WTC11 (cell line): ENCODE measurements around the gene EML4. TPM values are rescaled to one million over a fixed set of nuclear protein-coding genes. Genes with fewer than 3 reads are reported as not detected.

Source experiments
- ATAC-seq: fragments of 200-7000 bp; cut with Tn5 transposase; 2 replicates; pipeline ENCODE4 v1.10.0; 2021; ENCODE audit warnings: mild to moderate bottlenecking, moderate library complexity
- CTCF ChIA-PET: fragments of 300-600 bp; sonication (Branson Sonifier 250); formaldehyde crosslinking; loops from one replicate; lab custom pipeline; 2021; ENCODE audit warnings: antibody characterized with exemption; lab: Charles Lee
- POLR2A ChIA-PET: fragments of 350-600 bp; sonication (Branson Sonifier 250); formaldehyde crosslinking; loops from one replicate; lab custom pipeline; 2021; ENCODE audit warnings: antibody characterized with exemption; lab: Charles Lee
- DNase-seq: peaks from one replicate; pipeline ENCODE4 v3.0.0; 2021; ENCODE audit warnings: low spot score
- H3K27ac Mint-ChIP-seq: 2 replicates; pipeline ENCODE4 v1.8.0; 2021; ENCODE audit warnings: mixed read lengths
- H3K27me3 Mint-ChIP-seq: 2 replicates; pipeline ENCODE4 v1.8.0; 2021; ENCODE audit warnings: low read depth, mild to moderate bottlenecking, moderate library complexity, mixed read lengths
- H3K36me3 Mint-ChIP-seq: 2 replicates; pipeline ENCODE4 v1.8.0; 2021; ENCODE audit warnings: mixed read lengths
- H3K4me1 Mint-ChIP-seq: 2 replicates; pipeline ENCODE4 v1.8.0; 2022; ENCODE audit warnings: mixed read lengths
- H3K4me3 Mint-ChIP-seq: 2 replicates; pipeline ENCODE4 v1.8.0; 2021; ENCODE audit warnings: mild to moderate bottlenecking, moderate library complexity, mixed read lengths
- H3K9me3 Mint-ChIP-seq: 2 replicates; pipeline ENCODE4 v1.8.0; 2021; ENCODE audit warnings: mixed read lengths
- CREB1 ChIP-seq: sonication (generic); formaldehyde crosslinking; IDR thresholded peaks from 2 replicates; pipeline ENCODE4 v1.8.0; 2023; ENCODE audit warnings: mild to moderate bottlenecking, missing genetic modification reagents
- E2F1 ChIP-seq: sonication (generic); formaldehyde crosslinking; IDR thresholded peaks from 2 replicates; pipeline ENCODE4 v1.8.0; 2022; ENCODE audit warnings: mild to moderate bottlenecking, missing genetic modification reagents
- EMX1 ChIP-seq: fragments of 250-450 bp; sonication (Bioruptor Pico); IDR thresholded peaks from 2 replicates; pipeline ENCODE4 v1.8.0; 2021; ENCODE audit warnings: mild to moderate bottlenecking
- ESRRA ChIP-seq: sonication (generic); formaldehyde crosslinking; IDR thresholded peaks from 2 replicates; pipeline ENCODE4 v1.8.1; 2022; ENCODE audit warnings: mild to moderate bottlenecking, missing genetic modification reagents, borderline replicate concordance
- FOXP1 ChIP-seq: sonication (generic); formaldehyde crosslinking; IDR thresholded peaks from 2 replicates; pipeline ENCODE4 v1.8.0; 2022; ENCODE audit warnings: missing genetic modification reagents, mild to moderate bottlenecking, moderate library complexity, borderline replicate concordance
- FOXP4 ChIP-seq: sonication (generic); formaldehyde crosslinking; IDR thresholded peaks from 2 replicates; pipeline ENCODE4 v1.8.0; 2022; ENCODE audit warnings: mild to moderate bottlenecking, missing genetic modification reagents
- GRHL2 ChIP-seq: fragments of 250-450 bp; sonication (Bioruptor Pico); IDR thresholded peaks from 2 replicates; pipeline ENCODE4 v1.8.0; 2022; ENCODE audit warnings: mild to moderate bottlenecking, moderate library complexity; ENCODE audit not compliant: insufficient replicate concordance, severe bottlenecking
- GTF2I ChIP-seq: fragments of 250-450 bp; sonication (Bioruptor Pico); conservative IDR thresholded peaks from 2 replicates; pipeline ENCODE4 v1.4.0; 2021; ENCODE audit warnings: mild to moderate bottlenecking
- MAX ChIP-seq: sonication (generic); formaldehyde crosslinking; IDR thresholded peaks from 2 replicates; pipeline ENCODE4 v1.8.0; 2022; ENCODE audit warnings: mild to moderate bottlenecking, missing genetic modification reagents
- MYBL2 ChIP-seq: sonication (generic); formaldehyde crosslinking; IDR thresholded peaks from 2 replicates; pipeline ENCODE4 v1.8.1; 2023; ENCODE audit warnings: mild to moderate bottlenecking, moderate library complexity, missing genetic modification reagents
- NFE2L1 ChIP-seq: sonication (generic); formaldehyde crosslinking; IDR thresholded peaks from 2 replicates; pipeline ENCODE4 v1.8.1; 2023; ENCODE audit warnings: missing genetic modification reagents
- NR2C2 ChIP-seq: sonication (generic); formaldehyde crosslinking; IDR thresholded peaks from 2 replicates; pipeline ENCODE4 v1.8.0; 2022; ENCODE audit warnings: mild to moderate bottlenecking, missing genetic modification reagents
- OVOL2 ChIP-seq: fragments of 250-450 bp; sonication (Bioruptor Pico); IDR thresholded peaks from 2 replicates; pipeline ENCODE4 v1.9.0; 2021; ENCODE audit warnings: mild to moderate bottlenecking, borderline replicate concordance
- RELA ChIP-seq: sonication (generic); formaldehyde crosslinking; IDR thresholded peaks from 2 replicates; pipeline ENCODE4 v1.8.1; 2022; ENCODE audit warnings: missing genetic modification reagents, mild to moderate bottlenecking, borderline replicate concordance
- SOX15 ChIP-seq: fragments of 250-450 bp; sonication (Bioruptor Pico); IDR thresholded peaks from 2 replicates; pipeline ENCODE4 v1.9.0; 2021; ENCODE audit warnings: mild to moderate bottlenecking
- TP53 ChIP-seq: sonication (generic); formaldehyde crosslinking; IDR thresholded peaks from 2 replicates; pipeline ENCODE4 v1.8.1; 2023; ENCODE audit warnings: mild to moderate bottlenecking, missing genetic modification reagents
- ZNF423 ChIP-seq: fragments of 250-450 bp; sonication (Bioruptor Pico); IDR thresholded peaks from 2 replicates; pipeline ENCODE4 v2.1.2; 2022; ENCODE audit warnings: mild to moderate bottlenecking, moderate library complexity
- total RNA-seq: library from RNA; stranded (reverse); gene quantifications from 3 replicates; pipeline ENCODE4 v1.2.3, GENCODE V29; 2021

EML4 gene
- total RNA-seq, 1 experiment from 2014 or later, result 89.9 TPM

- ATAC-seq (no peak), DNase-seq (no peak)
- Mint-ChIP-seq H3K4me1 (peaks cover 19% of the 10 kb centered on the region), H3K9me3 (peaks cover 14% of the 10 kb centered on the region), H3K27me3 (no peaks in the 10 kb centered on the region; the same call in 1 of the 2 replicates), H3K4me3 (no peak overlapping the region), H3K27ac (peak overlapping the region; percentile 6), H3K36me3 (no peaks in the 10 kb centered on the region)
- ChIA-PET CTCF (interaction anchor here (0.8 kb wide), 1 partner anchor 73 kb away, joined by 4 read pairs; no protein-coding TSS in a partner anchor), POLR2A (interaction anchor here (0.7 kb wide), 1 partner anchor 9 kb away, joined by 3 read pairs; no protein-coding TSS in a partner anchor)
- TF ChIP-seq SOX15, result no peak
- TF ChIP-seq FOXP4 (CRISPR knock-in tag), result no peak
- no peak for TF ChIP-seq NFE2L1 (CRISPR knock-in tag)
- no peak for TF ChIP-seq MYBL2
- TF ChIP-seq NR2C2 (CRISPR knock-in tag), result no peak
- no peak for TF ChIP-seq FOXP1 (CRISPR knock-in tag)
Observed at GRCh38 chr2:42123426-42123825, 45.7 kb upstream of the EML4 start.

GRCh38 chr2:42124011-42124785 is 45.0 kb upstream of the EML4 start:
- H3K27me3 Mint-ChIP-seq, result no peaks in the 10 kb centered on the region; the same call in 1 of the 2 replicates
- TF ChIP-seq CREB1 (CRISPR knock-in tag) (no peak), NR2C2 (CRISPR knock-in tag) (no peak), OVOL2 (CRISPR knock-in tag) (no peak), ZNF423 (CRISPR knock-in tag) (no peak), MAX (CRISPR knock-in tag) (no peak), RELA (CRISPR knock-in tag) (no peak), GRHL2 (CRISPR knock-in tag) (no peak), ESRRA (CRISPR knock-in tag) (no peak), GTF2I (no peak), FOXP4 (CRISPR knock-in tag) (no peak), EMX1 (CRISPR knock-in tag) (no peak), E2F1 (CRISPR knock-in tag) (no peak), SOX15 (no peak), TP53 (no peak)
- ChIA-PET CTCF (no interaction called here), POLR2A (interaction anchor here (0.6 to 0.7 kb wide), 2 partner anchors 9 to 11 kb away, joined by 3 read pairs; no protein-coding TSS in a partner anchor)
- no peak overlapping the region for H3K27ac Mint-ChIP-seq
- H3K4me3 Mint-ChIP-seq, result no peak overlapping the region
- H3K36me3 Mint-ChIP-seq, result no peaks in the 10 kb centered on the region
- H3K4me1 Mint-ChIP-seq, result peaks cover 27% of the 10 kb centered on the region
- DNase-seq (no peak), ATAC-seq (no peak)
- H3K9me3 Mint-ChIP-seq, result peaks cover 14% of the 10 kb centered on the region
